CD4-positive, alpha-beta T cell treated with Interleukin-12 subunit alpha and Interleukin-12 subunit beta, for 1 hour (primary cell): ENCODE measurements around the gene PLCL1.
"Not testable (repeated sequence)": the region's sequence is repeated elsewhere in the genome, so short reads cannot be mapped to it uniquely, and the experiment has no call there.

Experiments
- DNase-seq: peaks from one replicate; pipeline ENCODE4 v3.0.0-alpha.2; 2020

Gene PLCL1

DNA sequence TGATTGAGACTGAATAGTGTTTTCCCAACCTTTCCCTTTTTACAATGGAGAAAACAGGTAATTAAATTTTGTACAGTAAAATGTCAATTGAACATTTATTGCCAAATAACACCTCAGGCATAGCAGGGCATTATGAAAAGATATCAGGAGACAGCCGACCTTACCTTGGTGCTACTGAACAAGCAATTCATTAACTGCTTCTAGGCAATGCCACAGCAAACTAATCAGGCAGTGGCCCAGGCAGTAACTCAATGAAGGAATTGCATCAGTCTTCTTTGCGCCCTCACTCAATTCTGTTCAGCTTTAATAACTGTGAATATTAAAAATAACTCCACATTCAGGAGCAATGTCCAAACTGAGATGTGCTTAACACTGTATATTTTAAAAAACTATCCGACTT lies 6.1 kb downstream of the PLCL1 start:
- no peak for DNase-seq

DNA sequence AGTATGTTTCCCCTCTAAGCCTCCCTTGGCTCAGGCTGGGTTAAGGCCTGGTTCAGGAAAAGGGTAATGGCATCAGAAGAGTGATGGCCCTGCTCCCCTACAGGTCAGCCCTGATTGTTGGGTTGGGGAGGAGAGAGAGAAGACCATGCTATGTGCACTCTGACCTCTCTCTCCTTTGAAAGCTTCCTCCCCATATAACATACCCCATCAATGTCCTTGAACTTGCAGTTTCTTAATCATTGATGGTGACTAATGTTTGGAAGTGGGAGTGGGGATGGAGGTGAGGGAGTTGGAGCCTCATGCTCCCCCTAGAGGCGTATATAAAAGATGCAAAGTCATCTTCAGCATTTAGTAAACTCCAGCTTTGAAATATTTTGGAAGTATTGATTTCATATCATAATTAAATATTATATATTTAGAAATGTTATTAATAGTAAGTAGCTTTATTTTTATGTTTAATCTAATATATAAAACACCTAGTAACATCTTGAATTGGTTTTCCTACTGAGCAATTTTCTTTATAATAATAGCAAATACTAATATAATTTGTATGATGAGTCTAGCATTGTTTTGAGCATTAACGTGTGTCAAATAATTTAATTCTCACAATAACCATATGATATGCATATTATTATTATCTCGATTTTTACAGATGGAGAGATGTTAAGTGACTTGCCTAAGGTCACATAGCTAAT lies 8.8 kb downstream of the PLCL1 start:
- DNase-seq, result peak; percentile 27

DNA sequence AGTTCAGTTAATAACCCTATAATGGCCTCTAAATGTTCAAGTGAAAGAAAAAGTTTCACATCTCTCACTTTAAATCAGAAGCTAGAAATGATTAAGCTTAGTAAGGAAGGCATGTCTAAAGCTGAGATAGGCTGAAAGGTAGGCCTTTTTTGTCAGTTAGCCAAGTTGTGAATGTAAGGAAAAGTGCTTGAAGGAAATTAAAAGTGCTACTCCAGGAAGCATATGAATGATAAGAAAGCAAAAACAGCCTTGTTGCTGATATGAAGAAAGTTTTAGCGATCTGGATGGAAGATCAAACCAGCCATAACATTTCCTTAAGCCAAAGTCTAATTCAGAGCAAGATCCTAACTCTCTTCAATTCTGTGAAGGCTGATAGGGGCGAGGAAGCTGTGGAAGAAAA lies 10.1 kb downstream of the PLCL1 start:
- DNase-seq, result no peak

DNA sequence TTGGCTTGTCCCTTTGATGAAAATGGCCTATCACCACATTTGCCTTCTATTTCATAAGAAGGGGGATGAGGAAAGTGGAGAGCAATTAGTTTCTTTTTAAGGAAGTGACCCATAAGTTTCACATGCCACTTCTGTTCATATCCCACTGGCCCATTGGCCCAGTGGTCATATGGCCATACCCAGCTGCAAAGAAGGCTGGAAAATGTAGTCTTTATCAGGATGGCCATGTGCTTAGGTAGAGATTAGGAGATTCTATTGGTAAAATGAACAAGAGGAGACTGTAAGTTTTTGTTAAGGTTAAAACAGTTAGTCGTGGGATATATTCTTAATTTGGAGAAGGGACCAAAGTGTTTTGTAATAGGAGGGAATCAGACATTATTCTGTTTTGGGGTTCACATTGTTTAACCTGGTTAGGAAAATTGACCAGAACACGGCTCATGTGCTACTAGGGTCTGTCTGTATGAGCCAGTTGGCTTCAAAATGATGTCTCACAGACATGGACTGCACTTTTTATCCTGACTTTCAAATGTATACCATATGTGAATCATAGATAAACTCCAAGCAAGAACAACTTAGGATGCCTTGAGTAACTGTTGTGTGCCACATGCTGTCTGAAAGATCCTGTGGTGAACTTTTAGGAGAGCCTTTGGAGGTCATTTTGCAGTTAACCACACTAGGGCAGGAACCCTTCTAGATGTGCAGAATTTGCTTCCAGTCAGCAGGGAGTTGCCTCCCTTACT lies 17.3 kb downstream of the PLCL1 start:
- no peak for DNase-seq

DNA sequence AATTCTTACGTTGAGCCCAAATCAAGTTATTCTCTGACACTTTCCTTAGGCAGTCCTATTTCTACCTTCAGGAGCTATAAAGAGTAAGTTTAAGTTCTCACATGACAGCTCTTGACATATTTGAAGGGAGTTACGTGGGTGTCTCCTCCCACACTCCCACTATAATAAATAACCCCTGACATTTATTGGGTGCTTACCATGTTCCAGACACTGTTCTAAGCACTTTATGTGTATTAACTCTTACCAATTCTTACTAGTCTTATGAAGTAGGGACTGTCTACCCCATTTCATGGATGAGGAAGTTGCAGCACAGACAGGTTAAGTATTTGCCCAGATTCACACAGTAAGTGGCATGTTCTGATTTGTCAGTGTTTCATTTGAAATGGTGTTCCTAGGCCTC lies 17.9 kb downstream of the PLCL1 start:
- DNase-seq, result no peak

GRCh38 chr2:197827618-197828017 lies 23.2 kb downstream of the PLCL1 start:
- no peak for DNase-seq

- no peak for DNase-seq
Measured at GRCh38 chr2:197828464-197829135, 24.2 kb downstream of the PLCL1 start.

GRCh38 chr2:197834771-197835170 lies 30.4 kb downstream of the PLCL1 start:
- not testable (repeated sequence) for DNase-seq

GRCh38 chr2:197835293-197835692 lies 30.9 kb downstream of the PLCL1 start:
- no peak for DNase-seq

- peak; percentile 45 for DNase-seq
Measured at GRCh38 chr2:197838036-197838435, 33.6 kb downstream of the PLCL1 start.

GRCh38 chr2:197838579-197838978 lies 34.2 kb downstream of the PLCL1 start:
- DNase-seq, result no peak

DNA sequence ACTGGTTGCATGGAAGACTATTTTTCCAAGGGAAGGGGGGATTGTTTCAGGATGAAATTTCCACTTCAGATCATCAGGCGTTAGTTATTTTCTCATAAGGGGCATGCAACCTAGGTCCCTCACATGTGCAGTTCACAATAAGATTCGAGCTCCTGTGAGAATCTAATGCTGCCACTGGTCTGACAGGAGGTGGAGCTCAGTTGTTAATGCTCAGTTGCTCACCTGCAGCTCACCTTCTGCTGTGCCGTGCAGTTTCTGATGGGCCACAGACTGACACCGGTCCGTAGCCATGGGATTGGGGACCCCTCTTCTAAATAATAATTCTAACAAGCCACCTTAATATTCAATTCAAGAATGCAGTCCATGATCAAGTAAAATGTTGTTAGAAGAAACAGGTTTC lies 34.9 kb downstream of the PLCL1 start:
- no peak for DNase-seq

DNA sequence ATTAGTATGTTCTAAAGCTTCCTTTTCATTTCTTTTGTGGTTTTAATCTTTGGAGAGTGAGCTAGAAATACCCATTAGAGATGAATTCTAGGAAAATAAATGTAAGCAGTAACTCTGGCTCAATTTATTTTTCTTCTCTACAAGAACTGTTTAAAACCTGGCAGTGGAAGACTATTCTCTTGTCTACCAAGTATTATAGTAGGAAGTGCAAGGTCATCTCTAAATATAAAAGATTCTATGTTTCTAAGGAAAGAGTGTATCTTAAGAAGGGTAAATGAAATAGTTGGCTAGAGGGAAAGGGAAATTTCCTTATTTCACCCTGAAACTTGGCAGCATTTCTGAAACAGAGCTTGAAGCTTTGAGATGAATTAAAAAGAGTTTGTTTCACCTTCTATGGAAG lies 35.5 kb downstream of the PLCL1 start:
- no peak for DNase-seq

- DNase-seq, result no peak
Measured at GRCh38 chr2:197846128-197846527, 41.7 kb downstream of the PLCL1 start.

GRCh38 chr2:197846777-197847176 lies 42.4 kb downstream of the PLCL1 start:
- no peak for DNase-seq

DNA sequence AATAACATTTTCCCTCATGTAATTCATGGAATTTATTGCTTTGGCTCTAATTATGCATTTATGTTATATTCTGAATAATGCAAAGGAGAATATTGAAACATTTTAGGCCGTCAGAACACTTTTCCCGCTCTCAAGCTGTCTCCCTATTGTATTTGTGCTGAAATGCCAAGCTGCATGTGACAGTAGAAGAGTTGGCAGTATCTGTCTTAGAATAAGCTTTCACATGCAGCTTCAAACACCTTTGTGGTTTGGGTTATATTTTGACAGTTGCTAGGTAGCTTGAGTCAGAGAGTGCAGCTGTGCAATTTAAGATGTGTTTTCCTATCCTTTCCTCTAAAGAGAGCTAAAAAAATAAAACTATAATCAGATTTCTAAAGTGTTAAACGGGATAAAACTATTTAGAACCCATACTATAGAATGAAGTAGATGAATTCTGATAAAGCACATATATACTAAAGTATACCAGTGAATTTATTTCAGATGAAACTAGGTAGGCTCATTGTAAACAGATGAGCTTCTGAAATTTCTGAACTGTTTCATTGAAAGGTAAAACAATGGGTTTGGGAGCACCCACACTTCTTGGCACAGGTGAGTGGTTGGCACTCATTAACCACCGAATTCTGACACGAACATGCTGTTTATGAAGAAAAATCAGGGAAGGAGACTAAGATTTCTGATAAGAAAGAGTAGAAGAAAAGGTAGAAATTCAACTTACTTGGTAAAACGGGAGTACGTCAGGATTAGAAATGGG lies 43.4 kb downstream of the PLCL1 start:
- DNase-seq, result peak; percentile 54

GRCh38 chr2:197848602-197849001 lies 44.2 kb downstream of the PLCL1 start:
- DNase-seq, result no peak

DNA sequence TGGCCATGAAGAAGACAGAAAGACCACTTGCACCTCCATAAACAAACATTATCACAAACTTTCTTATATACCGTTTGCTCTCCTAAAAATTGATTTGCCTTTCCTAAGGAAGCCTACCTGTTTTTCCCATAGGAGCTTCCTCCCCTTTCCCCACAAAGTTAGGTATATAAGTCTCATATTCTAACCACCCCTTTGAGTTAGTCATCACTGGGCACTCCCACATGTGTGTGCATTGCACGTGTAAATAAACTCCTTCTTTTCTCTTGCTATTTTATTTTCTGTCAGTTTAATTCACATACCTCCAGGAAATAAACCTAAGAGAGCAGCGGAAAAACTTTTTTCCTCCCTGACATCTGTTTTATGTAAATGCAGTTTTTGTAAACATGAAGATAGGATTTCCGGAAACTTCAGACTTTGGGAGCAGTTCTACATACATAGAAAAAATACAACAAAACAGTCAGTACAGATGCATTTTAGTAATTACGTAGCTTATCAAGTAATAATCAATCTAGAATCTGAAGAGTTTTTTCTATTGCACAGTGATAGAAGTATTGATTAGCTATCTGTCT lies 46.6 kb downstream of the PLCL1 start:
- no peak for DNase-seq

- DNase-seq, result no peak
Measured at GRCh38 chr2:197851451-197851850, 47.1 kb downstream of the PLCL1 start.

DNA sequence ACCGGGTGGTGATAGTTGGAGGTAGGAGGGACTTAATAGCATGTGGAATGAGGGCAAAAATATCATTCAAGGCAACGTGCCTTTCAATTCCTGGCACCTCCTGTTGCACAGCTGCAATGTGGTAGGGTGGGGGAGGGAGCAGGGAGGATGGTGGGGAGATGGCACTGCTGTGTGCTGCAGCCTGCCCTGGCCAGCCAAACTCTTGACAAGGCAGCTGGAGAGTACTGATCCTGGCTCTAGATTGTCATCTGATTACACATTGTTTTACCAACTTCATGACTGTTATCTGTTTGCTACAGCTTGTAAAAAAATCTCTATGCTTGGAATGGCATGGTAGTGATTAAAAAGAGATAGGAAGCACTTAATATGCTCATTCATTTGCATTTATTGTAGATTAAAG lies 47.7 kb downstream of the PLCL1 start:
- DNase-seq, result no peak

DNA sequence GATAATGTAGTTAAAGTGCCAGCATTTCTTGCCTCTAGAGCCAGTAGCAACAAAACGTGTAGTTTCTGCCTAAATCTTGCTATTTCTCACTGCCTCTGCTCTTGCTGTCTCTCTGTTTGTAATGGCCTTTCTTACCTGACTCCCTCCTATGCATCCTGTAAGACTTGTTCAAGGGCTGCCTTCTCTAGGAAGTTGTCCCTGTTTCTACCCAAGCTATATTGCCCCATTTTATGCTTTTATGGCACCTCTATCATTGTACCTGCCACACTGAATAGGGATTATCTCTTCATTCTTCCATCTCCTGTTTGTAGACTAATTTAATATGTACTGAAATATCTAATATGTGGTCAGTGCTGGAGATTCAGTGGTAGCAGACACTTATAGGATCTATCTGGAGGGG lies 49.2 kb downstream of the PLCL1 start:
- no peak for DNase-seq

GRCh38 chr2:197857476-197858107 lies 53.2 kb downstream of the PLCL1 start:
- no peak for DNase-seq
